ENCODE data around the gene FAM131A.

FAM131A gene

DNA sequence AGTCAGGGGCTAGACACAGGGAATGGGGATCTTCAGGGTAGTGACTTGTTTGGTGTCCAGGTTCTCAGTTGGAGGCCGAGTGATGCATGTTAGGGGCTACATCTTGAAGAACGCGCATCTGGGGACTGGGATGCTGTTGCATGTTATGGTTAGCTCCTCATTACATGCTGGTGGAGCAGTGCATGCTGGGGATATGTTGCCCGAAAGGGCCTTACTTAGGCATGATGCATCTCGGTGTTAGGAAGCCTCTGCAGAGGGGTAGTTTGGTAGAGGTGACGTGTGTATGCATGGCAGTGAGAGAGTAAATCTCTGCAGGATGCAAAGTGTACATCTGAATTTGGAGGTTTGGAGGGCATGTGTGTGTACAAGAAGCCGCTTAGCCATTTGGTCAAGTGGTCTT is 20.6 kb upstream of the FAM131A start:
- DNase-seq (ENCODE audit: low read depth, low spot score) = no peak

DNA sequence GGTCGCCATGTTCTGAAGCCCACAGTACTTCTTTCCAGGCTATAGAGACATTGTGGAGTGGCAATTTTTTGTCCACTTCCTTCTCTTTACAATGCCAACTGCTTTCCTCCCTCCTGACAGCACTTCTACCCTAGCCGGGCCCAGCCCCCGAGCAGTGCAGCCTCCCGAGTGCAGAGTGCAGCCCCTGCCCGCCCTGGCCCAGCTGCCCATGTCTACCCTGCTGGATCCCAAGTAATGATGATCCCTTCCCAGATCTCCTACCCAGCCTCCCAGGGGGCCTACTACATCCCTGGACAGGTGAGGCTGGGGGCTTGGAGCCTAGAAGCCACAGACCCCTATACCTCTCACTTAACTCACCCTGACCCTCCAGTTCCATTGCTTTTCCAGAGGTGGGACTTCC is 20.2 kb upstream of the FAM131A start:
- DNase-seq (ENCODE audit: low read depth, low spot score) = no peak

- DNase-seq (ENCODE audit: low read depth, low spot score) = no peak
Observed at GRCh38 chr3:184320104-184320445, 17.3 kb upstream of the FAM131A start.

- no peak for DNase-seq (ENCODE audit: low read depth, low spot score)
Observed at GRCh38 chr3:184321666-184322065, 15.7 kb upstream of the FAM131A start.

- DNase-seq (ENCODE audit: low read depth, low spot score) = no peak
Observed at GRCh38 chr3:184322731-184323487, 14.5 kb upstream of the FAM131A start.

GRCh38 chr3:184323696-184324095 is 13.7 kb upstream of the FAM131A start:
- no peak for DNase-seq (ENCODE audit: low read depth, low spot score)

- DNase-seq (ENCODE audit: low read depth, low spot score) = no peak
Observed at GRCh38 chr3:184325269-184325668, 12.1 kb upstream of the FAM131A start.

DNA sequence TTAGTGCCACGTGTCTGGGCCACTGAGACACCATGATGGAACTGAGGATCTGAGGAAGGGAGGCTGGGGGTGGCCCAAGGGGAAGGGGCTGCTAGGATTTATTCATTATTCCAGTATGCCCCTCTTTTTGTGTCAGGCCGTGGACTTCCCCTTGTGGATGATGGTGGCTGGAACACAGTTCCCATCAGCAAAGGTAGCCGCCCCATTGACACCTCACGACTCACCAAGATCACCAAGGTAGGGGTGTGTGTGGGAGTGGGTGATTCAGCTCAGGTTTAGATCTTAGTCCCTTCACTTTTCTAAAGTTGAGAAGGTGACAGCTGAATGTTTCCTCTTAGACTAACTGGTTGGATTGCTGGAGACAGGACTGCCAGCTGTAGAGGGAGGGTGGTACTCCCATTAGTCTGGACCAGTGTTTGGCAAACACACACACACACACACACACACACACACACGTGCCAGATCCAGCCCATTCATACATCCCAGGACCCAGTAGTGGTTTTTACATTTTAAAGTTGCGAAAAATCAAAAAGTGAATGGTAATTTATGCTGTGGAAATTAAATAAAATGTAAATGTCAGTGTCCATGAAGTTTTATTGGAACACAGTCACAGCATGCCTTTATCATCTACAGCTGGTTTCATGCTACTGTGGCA is 11.6 kb upstream of the FAM131A start:
- no peak for DNase-seq (ENCODE audit: low read depth, low spot score)

DNA sequence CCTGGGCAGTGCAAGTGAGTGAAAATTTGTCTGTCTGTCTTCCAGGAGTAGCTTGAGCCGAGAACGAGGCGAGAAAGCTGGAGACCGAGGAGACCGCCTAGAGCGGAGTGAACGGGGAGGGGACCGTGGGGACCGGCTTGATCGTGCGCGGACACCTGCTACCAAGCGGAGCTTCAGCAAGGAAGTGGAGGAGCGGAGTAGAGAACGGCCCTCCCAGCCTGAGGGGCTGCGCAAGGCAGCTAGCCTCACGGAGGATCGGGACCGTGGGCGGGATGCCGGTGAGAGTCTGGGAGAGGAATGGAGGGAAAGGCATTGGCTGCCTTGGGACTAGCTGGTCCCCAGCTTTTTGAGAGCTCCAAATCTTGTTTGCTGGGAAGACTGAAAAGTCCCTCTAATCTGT is 10.2 kb upstream of the FAM131A start:
- no peak for DNase-seq (ENCODE audit: low read depth, low spot score)

GRCh38 chr3:184328516-184328915 is 8.9 kb upstream of the FAM131A start:
- no peak for DNase-seq (ENCODE audit: low read depth, low spot score)

DNA sequence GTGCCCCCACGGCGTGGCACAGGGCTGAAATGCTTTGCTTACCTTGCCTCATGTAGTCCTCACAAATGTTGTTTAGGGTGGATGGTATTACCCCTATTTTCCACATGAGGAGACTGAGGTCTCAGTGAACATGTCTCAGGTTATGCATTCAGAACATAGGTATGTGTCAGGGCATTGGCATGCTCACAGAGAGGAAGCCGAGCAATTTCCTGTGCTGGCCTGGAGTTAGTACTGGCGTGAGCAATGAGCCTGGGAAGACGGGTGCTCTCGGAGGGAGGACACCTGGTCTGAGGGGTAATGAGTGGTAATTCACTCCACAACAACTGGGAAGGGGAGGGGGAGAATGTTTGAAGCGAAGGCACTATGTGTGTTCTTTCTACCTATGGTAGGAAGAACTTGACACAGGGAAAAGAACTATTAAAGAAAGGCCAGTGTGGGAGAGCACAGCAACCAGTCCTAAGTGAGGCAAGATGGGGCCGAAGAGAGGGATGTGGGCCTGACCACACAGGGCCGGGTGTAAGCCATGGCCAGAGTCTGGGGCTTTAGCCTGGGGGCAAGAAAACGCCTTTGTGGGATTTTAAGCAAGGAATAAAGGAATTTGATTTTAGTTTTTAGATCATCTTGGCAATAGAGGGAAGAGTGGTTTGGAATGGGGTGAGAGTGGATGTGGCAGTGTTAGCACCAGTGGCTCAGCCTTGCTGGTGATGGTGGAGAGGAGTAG is 4.9 kb upstream of the FAM131A start:
- DNase-seq (ENCODE audit: low read depth, low spot score) = no peak

GRCh38 chr3:184333190-184333589 is 4.2 kb upstream of the FAM131A start:
- DNase-seq (ENCODE audit: low read depth, low spot score) = no peak

- DNase-seq (ENCODE audit: low read depth, low spot score) = no peak
Observed at GRCh38 chr3:184333700-184334099, 3.7 kb upstream of the FAM131A start.

- DNase-seq (ENCODE audit: low read depth, low spot score) = no peak
Observed at GRCh38 chr3:184334470-184335158, 2.8 kb upstream of the FAM131A start.

GRCh38 chr3:184335291-184335660 is 2.1 kb upstream of the FAM131A start:
- no peak for DNase-seq (ENCODE audit: low read depth, low spot score)

DNA sequence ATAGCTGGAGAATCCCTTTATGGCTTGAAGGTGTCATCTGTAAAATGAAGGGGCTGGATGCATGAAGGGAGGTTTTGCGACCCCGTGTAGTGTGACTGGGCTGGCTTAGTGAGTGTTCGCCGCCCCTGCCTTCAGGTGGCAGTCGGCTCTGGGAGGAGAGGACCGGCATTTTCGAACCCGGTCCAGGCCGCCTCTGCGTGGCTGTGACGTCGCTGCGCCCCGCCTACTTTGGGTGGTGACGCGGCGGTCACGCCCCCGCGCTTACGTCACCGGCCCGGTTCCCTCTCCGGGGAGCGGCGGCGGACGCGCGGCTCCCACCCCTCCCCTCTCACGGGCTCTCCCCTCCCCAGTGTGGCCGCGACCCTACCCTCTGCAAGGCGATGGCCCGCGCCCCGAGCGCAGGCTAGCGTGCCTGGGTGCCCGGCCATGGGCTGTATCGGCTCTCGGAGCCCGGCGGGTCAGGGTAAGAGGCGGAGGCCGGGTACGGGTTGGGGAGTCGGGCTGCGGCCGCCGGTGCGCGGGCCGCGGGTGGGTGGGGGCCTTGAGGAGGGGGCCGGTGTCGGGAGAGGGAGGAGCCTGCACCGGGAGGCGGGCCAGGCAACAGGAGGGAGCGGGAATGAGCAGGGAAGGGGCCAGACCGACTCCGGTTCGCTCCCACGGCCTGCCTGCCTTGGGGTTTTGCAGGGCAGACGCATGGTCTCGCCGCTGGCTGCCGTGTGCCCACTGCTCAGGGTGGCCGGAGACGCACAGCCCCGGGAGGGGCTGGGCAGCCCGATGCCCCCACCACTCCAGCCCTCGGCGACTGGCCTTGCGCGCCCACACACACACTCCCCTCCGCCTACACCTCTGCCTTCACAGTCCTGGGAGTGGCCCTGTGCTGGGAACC is 1.5 kb upstream of the FAM131A start:
- DNase-seq (ENCODE audit: low read depth, low spot score) = peak; percentile 96

DNA sequence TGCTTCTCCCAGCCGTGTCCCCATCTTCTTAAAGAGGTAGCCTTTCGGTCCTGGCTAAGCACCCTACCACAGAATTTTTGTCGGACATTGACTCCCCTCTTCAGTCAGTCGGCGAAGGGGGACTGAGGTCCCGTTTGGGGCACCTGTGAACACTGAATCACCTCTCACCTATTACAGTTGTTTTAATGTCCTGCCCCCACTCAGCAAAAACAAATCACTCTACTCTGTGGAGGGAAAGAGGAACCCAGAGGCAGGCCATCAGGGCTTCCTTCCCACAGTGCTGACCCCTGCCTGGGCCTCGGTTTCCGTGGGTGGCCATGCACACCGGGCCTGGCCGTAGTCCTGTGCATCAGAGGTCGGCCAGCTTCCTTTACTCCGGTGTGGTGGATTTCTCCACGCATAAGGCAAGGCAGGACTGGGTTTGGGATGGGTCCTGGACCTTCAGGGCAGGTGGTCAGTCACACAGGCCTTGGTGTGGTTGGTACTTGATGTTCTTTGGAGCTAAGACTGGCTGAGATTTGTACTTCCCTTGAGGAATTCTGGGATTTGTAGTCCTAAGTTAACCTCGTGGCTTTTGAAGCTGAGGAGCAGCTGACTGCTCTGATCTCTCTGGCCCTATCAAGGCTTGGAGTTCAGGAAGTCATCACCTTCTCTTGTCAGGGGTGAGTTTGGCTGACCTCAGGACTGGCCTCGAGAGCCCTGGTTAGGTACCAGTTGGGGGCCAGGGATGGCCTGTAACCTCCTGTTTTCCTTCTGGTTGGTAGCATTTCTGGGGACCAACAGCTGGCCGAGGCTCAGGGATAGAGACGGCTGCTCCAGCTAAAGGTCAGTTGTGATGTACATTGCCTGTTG is 627 bp upstream of the FAM131A start:
- DNase-seq (ENCODE audit: low read depth, low spot score) = peak; percentile 60

DNA sequence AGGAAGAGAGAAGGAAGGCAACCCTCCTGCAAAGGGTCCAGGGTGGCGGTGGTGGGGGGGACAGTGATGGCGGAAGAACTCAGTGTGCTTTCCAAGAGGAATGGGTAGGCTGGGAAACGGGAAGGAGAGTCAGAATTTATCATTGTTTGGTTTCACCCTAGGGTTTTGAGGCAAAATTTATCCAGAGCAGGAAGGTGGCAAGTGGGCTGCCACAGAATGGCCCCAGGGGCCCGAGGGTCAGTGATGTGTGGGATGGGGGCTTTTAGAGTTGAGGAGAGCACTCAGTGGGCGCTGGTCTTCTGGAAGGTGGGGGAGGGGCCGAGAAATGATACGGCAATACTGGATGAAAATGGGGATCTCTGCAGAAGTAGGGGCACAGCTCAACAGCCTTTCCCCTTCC is 581 bp downstream of the FAM131A start:
- DNase-seq (ENCODE audit: low read depth, low spot score) = no peak

- DNase-seq (ENCODE audit: low read depth, low spot score) = peak; percentile 94
Observed at GRCh38 chr3:184338511-184338945, 1.1 kb downstream of the FAM131A start.

GRCh38 chr3:184339001-184339400 is 1.6 kb downstream of the FAM131A start:
- DNase-seq (ENCODE audit: low read depth, low spot score) = no peak
